HG02571 (cell line): ENCODE results near the gene ITGA11.
"Not testable (repeated sequence)": the region's sequence is repeated elsewhere in the genome, so short reads cannot be mapped to it uniquely, and the experiment has no call there.

Experiments used
- ATAC-seq: cut with Tn5 transposase; IDR thresholded peaks from one replicate; pipeline ENCODE4 v1.9.1; 2021; ENCODE audit warnings: mild to moderate bottlenecking, moderate library complexity; ENCODE audit not compliant: unreplicated experiment

ITGA11 gene

GRCh38 chr15:68411735-68412134, 20.2 kb downstream of the ITGA11 start:
- no peak for ATAC-seq

- ATAC-seq, result no peak
Measured at GRCh38 chr15:68411343-68411675, 20.7 kb downstream of the ITGA11 start.

- ATAC-seq, result no peak
Measured at GRCh38 chr15:68410466-68411342, 21.3 kb downstream of the ITGA11 start.

GRCh38 chr15:68409736-68410370, 22.1 kb downstream of the ITGA11 start:
- no peak for ATAC-seq

GRCh38 chr15:68408971-68409370, 23.0 kb downstream of the ITGA11 start:
- ATAC-seq, result no peak

GRCh38 chr15:68407886-68408881, 23.8 kb downstream of the ITGA11 start:
- no peak for ATAC-seq

GRCh38 chr15:68407141-68407885, 24.6 kb downstream of the ITGA11 start:
- no peak for ATAC-seq

GRCh38 chr15:68405378-68406250, 26.3 kb downstream of the ITGA11 start:
- ATAC-seq, result no peak

- ATAC-seq, result no peak
Measured at GRCh38 chr15:68404056-68404798, 27.7 kb downstream of the ITGA11 start.

GRCh38 chr15:68403161-68403941, 28.6 kb downstream of the ITGA11 start:
- ATAC-seq, result no peak

- ATAC-seq, result no peak
Measured at GRCh38 chr15:68402432-68403160, 29.4 kb downstream of the ITGA11 start.

- ATAC-seq, result no peak
Measured at GRCh38 chr15:68401496-68402431, 30.2 kb downstream of the ITGA11 start.

GRCh38 chr15:68400066-68400456, 31.9 kb downstream of the ITGA11 start:
- no peak for ATAC-seq

- ATAC-seq, result no peak
Measured at GRCh38 chr15:68399096-68400065, 32.6 kb downstream of the ITGA11 start.

GRCh38 chr15:68397999-68398398, 34.0 kb downstream of the ITGA11 start:
- not testable (repeated sequence) for ATAC-seq
